BE2C (cell line): ENCODE data around the gene KCNK2.

Experiments
- DNase-seq: peaks from one replicate; pipeline ENCODE4 v3.0.0-alpha.2; 2020
- H3K27me3 ChIP-seq: fragments of 250-450 bp; sonication (Bioruptor Pico); 2 replicates; pipeline ENCODE4 v1.5.1; 2020; ENCODE audit warnings: mild to moderate bottlenecking
- H3K36me3 ChIP-seq: fragments of 250-450 bp; sonication (Bioruptor Pico); 2 replicates; pipeline ENCODE4 v1.5.1; 2020; ENCODE audit warnings: mild to moderate bottlenecking
- H3K4me1 ChIP-seq: fragments of 250-450 bp; sonication (Bioruptor Pico); 2 replicates; pipeline ENCODE4 v1.5.1; 2020
- H3K4me3 ChIP-seq: 2 replicates; pipeline ENCODE4 v1.5.1; 2011; ENCODE audit warnings: low read depth, low read length
- H3K9me3 ChIP-seq: fragments of 250-450 bp; sonication (Bioruptor Pico); 2 replicates; pipeline ENCODE4 v1.5.1; 2020
- CTCF ChIP-seq: IDR thresholded peaks from 2 replicates; pipeline ENCODE4 v1.5.1; 2012; ENCODE audit warnings: mild to moderate bottlenecking, low read depth, low read length

KCNK2 gene

GRCh38 chr1:215285013-215285800 lies 202.7 kb downstream of the KCNK2 start:
- DNase-seq: no peak
- no peak overlapping the region for H3K4me3 ChIP-seq
- no peaks in the 10 kb centered on the region for H3K4me1 ChIP-seq
- H3K27me3 ChIP-seq: no peaks in the 10 kb centered on the region
- H3K9me3 ChIP-seq: no peaks in the 10 kb centered on the region
- TF ChIP-seq CTCF: no peak
- no peaks in the 10 kb centered on the region for H3K36me3 ChIP-seq
